Neuronal stem cell (in vitro differentiated cells): ENCODE results near the gene SF3B2.

Experiments
- DNase-seq: peaks from one replicate; pipeline ENCODE4 v3.0.0-alpha.2; 2013; ENCODE audit warnings: low spot score
- H2AFZ ChIP-seq: one replicate; pipeline ENCODE4 v1.6.1; 2013; ENCODE audit warnings: mild to moderate bottlenecking, low read length, inconsistent platforms
- H2AK5ac ChIP-seq: 2 replicates; pipeline ENCODE4 v1.6.1; 2013; ENCODE audit warnings: low read depth, mild to moderate bottlenecking, inconsistent platforms, low read length, moderate library complexity, mixed read lengths
- H2BK120ac ChIP-seq: 2 replicates; pipeline ENCODE4 v1.6.1; 2013; ENCODE audit warnings: low read depth, mild to moderate bottlenecking, inconsistent platforms, low read length, moderate library complexity, mixed read lengths
- H2BK12ac ChIP-seq: one replicate; pipeline ENCODE4 v1.6.1; 2013; ENCODE audit warnings: low read length, inconsistent platforms
- H2BK15ac ChIP-seq: 2 replicates; pipeline ENCODE4 v1.6.1; 2013; ENCODE audit warnings: mild to moderate bottlenecking, low read length, inconsistent platforms, mixed read lengths
- H2BK5ac ChIP-seq: one replicate; pipeline ENCODE4 v1.6.1; 2013; ENCODE audit warnings: inconsistent platforms, mild to moderate bottlenecking, low read length, moderate library complexity
- H3K14ac ChIP-seq: one replicate; pipeline ENCODE4 v1.6.1; 2013; ENCODE audit warnings: low read length, inconsistent platforms
- H3K18ac ChIP-seq: 2 replicates; pipeline ENCODE4 v1.6.1; 2013; ENCODE audit warnings: low read length, inconsistent platforms
- H3K23ac ChIP-seq: 2 replicates; pipeline ENCODE4 v1.6.1; 2013; ENCODE audit warnings: low read depth, mild to moderate bottlenecking, mixed read lengths, low read length, inconsistent platforms; ENCODE audit not compliant: poor library complexity
- H3K27ac ChIP-seq: replicated peaks from 3 replicates; pipeline ENCODE4 v1.5.1; 2013; ENCODE audit warnings: low read length, inconsistent platforms
- H3K27me3 ChIP-seq, 3 experiments: 2 replicates each; pipeline ENCODE4 v1.6.1; 2013; ENCODE audit warnings: low read length in 3 of 3, mild to moderate bottlenecking in 2 of 3, inconsistent platforms in 1 of 3, low read depth in 1 of 3, mixed read lengths in 1 of 3, moderate library complexity in 1 of 3; ENCODE audit not compliant: control insufficient read depth in 3 of 3, insufficient read depth in 3 of 3
- H3K36me3 ChIP-seq, 2 donors: replicated peaks in 1 of 2; 2 replicates each; pipeline ENCODE4 v1.6.1; 2013; ENCODE audit warnings: low read length in 2 of 2; ENCODE audit not compliant: control insufficient read depth in 2 of 2, insufficient read depth in 2 of 2
- H3K4ac ChIP-seq: 2 replicates; pipeline ENCODE4 v1.6.1; 2013; ENCODE audit warnings: inconsistent platforms, mild to moderate bottlenecking, low read length, moderate library complexity
- H3K4me1 ChIP-seq, 2 donors: 1 replicate in 1 of 2; 2 replicates in 1 of 2; pipeline ENCODE4 v1.6.1; 2013; ENCODE audit warnings: low read length in 2 of 2, low read depth in 1 of 2; ENCODE audit not compliant: control insufficient read depth in 2 of 2, insufficient read depth in 1 of 2
- H3K4me2 ChIP-seq: one replicate; pipeline ENCODE4 v1.6.1; 2013; ENCODE audit warnings: mild to moderate bottlenecking, low read length, inconsistent platforms; ENCODE audit not compliant: insufficient read depth, poor library complexity, severe bottlenecking
- H3K4me3 ChIP-seq, 2 donors: 2 replicates each; pipeline ENCODE4 v1.5.1; 2013; ENCODE audit warnings: low read length in 2 of 2, mild to moderate bottlenecking in 2 of 2, inconsistent platforms in 1 of 2, moderate library complexity in 1 of 2
- H3K79me1 ChIP-seq: one replicate; pipeline ENCODE4 v1.6.1; 2013; ENCODE audit warnings: low read depth, mild to moderate bottlenecking, inconsistent platforms, low read length, moderate library complexity
- H3K9ac ChIP-seq: one replicate; pipeline ENCODE4 v1.6.1; 2013; ENCODE audit warnings: mild to moderate bottlenecking, low read depth, low read length, inconsistent platforms; ENCODE audit not compliant: poor library complexity
- H3K9me3 ChIP-seq, 2 donors: replicated peaks in 1 of 2; 2 replicates each; pipeline versions ENCODE3 to v1.6.1; 2013; ENCODE audit warnings: low read length in 2 of 2, mild to moderate bottlenecking in 2 of 2, inconsistent platforms in 1 of 2, low read depth in 1 of 2, mixed read lengths in 1 of 2, moderate library complexity in 1 of 2; ENCODE audit not compliant: control insufficient read depth in 2 of 2, insufficient read depth in 1 of 2
- H4K8ac ChIP-seq: one replicate; pipeline ENCODE4 v1.6.1; 2013; ENCODE audit warnings: low read depth, mild to moderate bottlenecking, inconsistent platforms, low read length, moderate library complexity
- H4K91ac ChIP-seq: one replicate; pipeline ENCODE4 v1.6.1; 2013; ENCODE audit warnings: low read length, low read depth, mild to moderate bottlenecking, inconsistent platforms; ENCODE audit not compliant: poor library complexity
- WGBS, 2 donors: extraction: QIAGEN DNeasy Blood & Tissue Kit; methylation state at CpG; one replicate each; pipeline ENCODE4 v1.1.7; 2013; ENCODE audit warnings: missing lambda C conversion rate in 2 of 2, mixed read lengths in 1 of 2; ENCODE audit not compliant: insufficient read length in 2 of 2, insufficient replicate concordance in 1 of 2; ENCODE audit errors: extremely low coverage in 2 of 2; 5-methylcytosine and 5-hydroxymethylcytosine counted together

SF3B2 gene

GRCh38 chr11:66015454-66015881, 36.7 kb upstream of the SF3B2 start:
- H3K23ac ChIP-seq, result peak overlapping the region; percentile 31
- peak overlapping the region; percentile 56 for H2AK5ac ChIP-seq
- H2BK15ac ChIP-seq, result peak overlapping the region; percentile 75
- no peak overlapping the region for H2BK12ac ChIP-seq
- peaks cover 0 to 2% of the 10 kb centered on the region in 2 donors for H3K9me3 ChIP-seq
- H3K27ac ChIP-seq, result no peak overlapping the region
- no peak overlapping the region for H3K18ac ChIP-seq
- H3K4me2 ChIP-seq, result no peak overlapping the region
- H3K4me3 ChIP-seq, result no peak overlapping the region
- WGBS, 2 donors, result no CpG with 5 or more reads among the region's 7 CpGs
- no peak overlapping the region for H4K8ac ChIP-seq
- H3K14ac ChIP-seq, result no peak overlapping the region
- no peak overlapping the region for H4K91ac ChIP-seq
- H3K79me1 ChIP-seq, result no peaks in the 10 kb centered on the region
- H3K4ac ChIP-seq, result no peak overlapping the region
- peak overlapping the region; percentile 31 for H2BK120ac ChIP-seq
- no peak overlapping the region for H2AFZ ChIP-seq
- no peaks in the 10 kb centered on the region for H3K36me3 ChIP-seq
- peaks cover 0 to 69% (median 20%) of the 10 kb centered on the region in 3 experiments for H3K27me3 ChIP-seq
- no peak overlapping the region for H2BK5ac ChIP-seq
- H3K9ac ChIP-seq, result no peak overlapping the region
- peaks cover 3 to 4% of the 10 kb centered on the region in 2 donors for H3K4me1 ChIP-seq
- no peak for DNase-seq

GRCh38 chr11:66015936-66016792, 36.0 kb upstream of the SF3B2 start:
- H3K4me3 ChIP-seq, result no peak overlapping the region
- no peak overlapping the region for H3K27ac ChIP-seq

GRCh38 chr11:66016793-66017177, 35.4 kb upstream of the SF3B2 start:
- Histone ChIP-seq H3K9ac (no peak overlapping the region), H2AFZ (no peak overlapping the region), H4K8ac (no peak overlapping the region), H3K23ac (no peak overlapping the region), H3K79me1 (no peaks in the 10 kb centered on the region), H2BK12ac (no peak overlapping the region), H3K18ac (no peak overlapping the region), H2BK120ac (no peak overlapping the region), H3K27ac (no peak overlapping the region), H2BK15ac (peak overlapping the region; percentile 49), H2BK5ac (no peak overlapping the region), H3K4me3 (no peak overlapping the region), H3K4ac (no peak overlapping the region), H4K91ac (no peak overlapping the region), H3K27me3 (peaks cover 0 to 65% (median 15%) of the 10 kb centered on the region in 3 experiments), H3K4me2 (no peak overlapping the region), H3K9me3 (no peaks in the 10 kb centered on the region), H3K36me3 (no peaks in the 10 kb centered on the region), H2AK5ac (peak overlapping the region; percentile 56), H3K14ac (no peak overlapping the region), H3K4me1 (peaks cover 2 to 3% of the 10 kb centered on the region in 2 donors)
- no peak for DNase-seq
- WGBS, 2 donors, result no CpG with 5 or more reads among the region's 10 CpGs

More at GRCh38 chr11:66015936-66016792, 36.0 kb upstream of the SF3B2 start:
- Histone ChIP-seq H3K4me2 (no peak overlapping the region), H3K14ac (no peak overlapping the region), H3K79me1 (no peaks in the 10 kb centered on the region), H3K9ac (no peak overlapping the region), H2BK5ac (no peak overlapping the region), H3K9me3 (peaks cover 0 to 2% of the 10 kb centered on the region in 2 donors), H3K4me1 (peaks cover 3 to 4% of the 10 kb centered on the region in 2 donors), H3K23ac (no peak overlapping the region), H3K27me3 (peaks cover 0 to 66% (median 19%) of the 10 kb centered on the region in 3 experiments), H3K36me3 (no peaks in the 10 kb centered on the region), H4K91ac (no peak overlapping the region), H2BK12ac (no peak overlapping the region), H3K18ac (no peak overlapping the region), H4K8ac (no peak overlapping the region), H2BK120ac (no peak overlapping the region), H3K4ac (no peak overlapping the region), H2BK15ac (no peak overlapping the region), H2AK5ac (no peak overlapping the region), H2AFZ (no peak overlapping the region)
- DNase-seq, result no peak
- no CpG with 5 or more reads among the region's 18 CpGs for WGBS, 2 donors

- no peak overlapping the region for H4K91ac ChIP-seq
These were observed 34.8 kb upstream of the SF3B2 start for GRCh38 chr11:66017321-66017720.

More at GRCh38 chr11:66017321-66017720, 34.8 kb upstream of the SF3B2 start:
- Histone ChIP-seq H3K4me2 (no peak overlapping the region), H3K4me1 (peaks cover 2 to 3% of the 10 kb centered on the region in 2 donors), H3K36me3 (no peaks in the 10 kb centered on the region), H2BK120ac (no peak overlapping the region), H2AFZ (no peak overlapping the region), H3K79me1 (no peaks in the 10 kb centered on the region), H3K14ac (no peak overlapping the region), H3K27me3 (peaks cover 0 to 61% (median 10%) of the 10 kb centered on the region in 3 experiments), H3K23ac (no peak overlapping the region), H2BK5ac (no peak overlapping the region), H4K8ac (no peak overlapping the region), H3K9ac (no peak overlapping the region), H3K27ac (no peak overlapping the region), H2AK5ac (no peak overlapping the region), H2BK12ac (no peak overlapping the region), H3K4me3 (no peak overlapping the region), H3K9me3 (no peaks in the 10 kb centered on the region), H3K18ac (no peak overlapping the region), H3K4ac (no peak overlapping the region), H2BK15ac (no peak overlapping the region)
- 100% methylated on average over 2 of the region's 4 CpGs; no CpG with 5 or more reads in 1 of the 2 donors for WGBS, 2 donors
- DNase-seq, result no peak
